H1 (cell line): ENCODE data around the gene RAD18. TPM values are rescaled to one million over a fixed set of nuclear protein-coding genes. Genes with fewer than 3 reads are reported as not detected.
A peak's percentile ranks its signal among the peaks of the same experiment; 100 is the strongest.

Source experiments
- CTCF ChIA-PET: fragments of 300-600 bp; sonication (Branson Sonifier 250); formaldehyde crosslinking; loops from one replicate; lab custom pipeline; 2021; ENCODE audit not compliant: partially characterized antibody; lab: Charles Lee
- POLR2A ChIA-PET: fragments of 300-600 bp; sonication (Branson Sonifier 250); formaldehyde crosslinking; loops from one replicate; lab custom pipeline; 2021; ENCODE audit warnings: inconsistent platforms; ENCODE audit not compliant: partially characterized antibody; lab: Charles Lee
- DNase-seq, 2 experiments: peaks; one replicate each; pipeline versions ENCODE4 v3.0.0 to v3.0.0-alpha.2; 2010 to 2022; ENCODE audit warnings: low spot score in 2 of 2, low read depth in 1 of 2, mixed read lengths in 1 of 2
- FAIRE-seq: peaks from 2 replicates; lab custom pipeline; 2011; peaks lifted over from hg19 to GRCh38; lab: Jason Lieb, UNC
- H2AFZ ChIP-seq: 2 replicates; pipeline ENCODE4 v1.8.1; 2012; ENCODE audit warnings: low read length, inconsistent platforms
- H2AK5ac ChIP-seq: 2 replicates; pipeline ENCODE4 v1.6.1; 2013; ENCODE audit warnings: low read depth, low read length
- H2BK120ac ChIP-seq: replicated peaks from 2 replicates; pipeline ENCODE3; 2013; ENCODE audit warnings: low read depth, low read length, inconsistent platforms
- H2BK12ac ChIP-seq: 2 replicates; pipeline ENCODE4 v1.6.1; 2013; ENCODE audit warnings: low read depth, low read length
- H2BK15ac ChIP-seq: 2 replicates; pipeline ENCODE4 v1.6.1; 2013; ENCODE audit warnings: low read length
- H2BK20ac ChIP-seq: 2 replicates; pipeline ENCODE4 v1.6.1; 2013; ENCODE audit warnings: low read length
- H2BK5ac ChIP-seq: 2 replicates; pipeline ENCODE4 v1.6.1; 2013; ENCODE audit warnings: low read depth, low read length
- H3K14ac ChIP-seq: 2 replicates; pipeline ENCODE4 v1.6.1; 2013; ENCODE audit warnings: inconsistent platforms; ENCODE audit not compliant: insufficient read length
- H3K18ac ChIP-seq: 2 replicates; pipeline ENCODE4 v1.6.1; 2013; ENCODE audit warnings: low read length; ENCODE audit errors: extremely low read depth
- H3K23ac ChIP-seq: 2 replicates; pipeline ENCODE4 v1.6.1; 2013; ENCODE audit warnings: inconsistent platforms; ENCODE audit not compliant: insufficient read length
- H3K23me2 ChIP-seq: 2 replicates; pipeline ENCODE4 v1.6.1; 2013; ENCODE audit warnings: low read depth, low read length
- H3K27ac ChIP-seq: 2 replicates; pipeline ENCODE4 v1.6.1; 2011; ENCODE audit warnings: low read depth, low read length, inconsistent platforms
- H3K27me3 ChIP-seq, 4 experiments: replicated peaks in 1 of 4; 1 replicate in 1 of 4; 2 replicates in 3 of 4; pipeline versions ENCODE4 v1.6.1 to v1.8.1; 2011 to 2013; ENCODE audit warnings: low read length in 3 of 4, mild to moderate bottlenecking in 3 of 4, inconsistent platforms in 2 of 4, mixed read lengths in 2 of 4, moderate library complexity in 1 of 4; ENCODE audit not compliant: control insufficient read depth in 3 of 4, insufficient read depth in 3 of 4; ENCODE audit errors: extremely low read depth in 1 of 4
- H3K36me3 ChIP-seq, 4 experiments: 2 replicates each; pipeline versions ENCODE4 v1.6.1 to v1.8.1; 2011 to 2013; ENCODE audit warnings: mild to moderate bottlenecking in 4 of 4, low read length in 3 of 4, moderate library complexity in 2 of 4, control low read depth in 1 of 4, inconsistent platforms in 1 of 4; ENCODE audit not compliant: insufficient read depth in 4 of 4, control insufficient read depth in 2 of 4
- H3K4ac ChIP-seq: replicated peaks from 2 replicates; pipeline ENCODE3; 2013; ENCODE audit warnings: low read length, low read depth, mixed read lengths, inconsistent platforms; ENCODE audit not compliant: insufficient read length
- H3K4me1 ChIP-seq, 4 experiments: replicated peaks in 1 of 4; 1 replicate in 1 of 4; 2 replicates in 3 of 4; pipeline versions ENCODE4 v1.6.1 to v1.8.1; 2011 to 2013; ENCODE audit warnings: low read length in 3 of 4, inconsistent platforms in 2 of 4, mixed read lengths in 1 of 4; ENCODE audit not compliant: insufficient read depth in 4 of 4, control insufficient read depth in 3 of 4
- H3K4me2 ChIP-seq, 2 experiments: 2 replicates each; pipeline versions ENCODE4 v1.6.1 to v1.8.1; 2011 to 2013; ENCODE audit warnings: low read depth in 2 of 2, low read length in 2 of 2, control low read depth in 1 of 2, inconsistent platforms in 1 of 2, mild to moderate bottlenecking in 1 of 2; ENCODE audit not compliant: insufficient read depth in 1 of 2
- H3K4me3 ChIP-seq, 4 experiments: fragments of 200-600, 300-600 bp in 1 of 4; sonication (generic), shearing (Covaris generic), sonication (Bioruptor Twin) in 1 of 4; 2 replicates each; pipeline versions ENCODE4 v1.5.1 to v1.8.1; 2011 to 2016; ENCODE audit warnings: low read length in 4 of 4, low read depth in 3 of 4, control low read depth in 2 of 4, inconsistent platforms in 2 of 4, mild to moderate bottlenecking in 2 of 4, mixed read lengths in 1 of 4, moderate library complexity in 1 of 4; ENCODE audit not compliant: insufficient read depth in 2 of 4; ENCODE audit errors: extremely low read depth in 1 of 4
- H3K56ac ChIP-seq: replicated peaks from 2 replicates; pipeline ENCODE3; 2013; ENCODE audit warnings: low read depth, mild to moderate bottlenecking, mixed read lengths, low read length, inconsistent platforms; ENCODE audit not compliant: insufficient read length
- H3K79me1 ChIP-seq: 2 replicates; pipeline ENCODE4 v1.6.1; 2013; ENCODE audit warnings: low read depth, low read length, control low read depth
- H3K79me2 ChIP-seq, 2 experiments: 2 replicates each; pipeline versions ENCODE4 v1.6.1 to v1.8.1; 2012 to 2013; ENCODE audit warnings: low read length in 2 of 2, mild to moderate bottlenecking in 2 of 2, inconsistent platforms in 1 of 2; ENCODE audit not compliant: insufficient read depth in 2 of 2, control insufficient read depth in 1 of 2
- H3K9ac ChIP-seq, 4 experiments: replicated peaks in 1 of 4; 1 replicate in 1 of 4; 2 replicates in 3 of 4; pipeline versions ENCODE4 v1.6.1 to v1.8.1; 2011 to 2013; ENCODE audit warnings: low read depth in 3 of 4, low read length in 3 of 4, control low read depth in 2 of 4, mild to moderate bottlenecking in 2 of 4, moderate library complexity in 2 of 4, inconsistent platforms in 1 of 4; ENCODE audit errors: extremely low read depth in 1 of 4
- H3K9me3 ChIP-seq, 2 experiments: 2 replicates each; pipeline versions ENCODE4 v1.6.1 to v1.8.1; 2012 to 2013; ENCODE audit warnings: mild to moderate bottlenecking in 2 of 2, moderate library complexity in 2 of 2, control low read depth in 1 of 2, inconsistent platforms in 1 of 2, low read depth in 1 of 2, low read length in 1 of 2, mixed read lengths in 1 of 2; ENCODE audit not compliant: insufficient read depth in 2 of 2
- H4K20me1 ChIP-seq, 2 experiments: replicated peaks in 1 of 2; 2 replicates each; pipeline versions ENCODE3 to v1.8.1; 2011 to 2013; ENCODE audit warnings: inconsistent platforms in 2 of 2, low read length in 2 of 2, mild to moderate bottlenecking in 1 of 2; ENCODE audit not compliant: insufficient read depth in 2 of 2, control insufficient read depth in 1 of 2
- H4K5ac ChIP-seq: 2 replicates; pipeline ENCODE4 v1.6.1; 2013; ENCODE audit warnings: low read length, low read depth, mixed read lengths, inconsistent platforms; ENCODE audit not compliant: insufficient read length
- H4K8ac ChIP-seq: 2 replicates; pipeline ENCODE4 v1.8.0; 2013; ENCODE audit warnings: mild to moderate bottlenecking, moderate library complexity, low read length, inconsistent platforms; ENCODE audit not compliant: insufficient read depth; ENCODE audit errors: extremely low read depth
- H4K91ac ChIP-seq: replicated peaks from 2 replicates; pipeline ENCODE3; 2013; ENCODE audit warnings: low read length, mixed read lengths, inconsistent platforms; ENCODE audit not compliant: insufficient read length
- CTBP2 ChIP-seq: IDR thresholded peaks from 2 replicates; pipeline ENCODE4 v1.7.0; 2011; ENCODE audit warnings: borderline replicate concordance, mild to moderate bottlenecking, moderate library complexity, mixed read lengths, low read length; ENCODE audit not compliant: insufficient read depth, insufficient read length
- GTF2F1 ChIP-seq: IDR thresholded peaks from 2 replicates; pipeline ENCODE4 v1.6.1; 2012; ENCODE audit warnings: low read depth, low read length, improper control_type of control experiment, borderline replicate concordance
- HDAC2 ChIP-seq, 2 experiments: fragments of 300-600 bp in 1 of 2; sonication (generic) in 1 of 2; IDR thresholded peaks; 2 replicates each; pipeline ENCODE4 v1.6.1; 2011 to 2012; ENCODE audit warnings: low read depth in 2 of 2, low read length in 2 of 2, mild to moderate bottlenecking in 2 of 2, moderate library complexity in 2 of 2, borderline replicate concordance in 1 of 2, inconsistent platforms in 1 of 2
- MAX ChIP-seq: IDR thresholded peaks from 2 replicates; pipeline ENCODE4 v1.6.1; 2012; ENCODE audit warnings: inconsistent platforms
- RBBP5 ChIP-seq: IDR thresholded peaks from 2 replicates; pipeline ENCODE4 v1.7.1; 2012; ENCODE audit warnings: low read depth, mild to moderate bottlenecking, inconsistent platforms, low read length, moderate library complexity, borderline replicate concordance
- RNF2 ChIP-seq: fragments of 200-900, 300-1000 bp; sonication (generic); IDR thresholded peaks from 2 replicates; pipeline ENCODE4 v1.7.1; 2016; ENCODE audit warnings: borderline replicate concordance, low read depth, mild to moderate bottlenecking, antibody characterized with exemption, low read length; ENCODE audit not compliant: poor library complexity, severe bottlenecking; ENCODE audit errors: missing control alignments
- TBP ChIP-seq: IDR thresholded peaks from 2 replicates; pipeline ENCODE4 v1.6.1; 2011; ENCODE audit warnings: low read depth, low read length, improper control_type of control experiment
- TEAD4 ChIP-seq: IDR thresholded peaks from 2 replicates; pipeline ENCODE4 v1.6.1; 2012; ENCODE audit warnings: low read depth, low read length, inconsistent platforms, mixed read lengths
- YY1 ChIP-seq: IDR thresholded peaks from 2 replicates; pipeline ENCODE4 v1.6.1; 2011; ENCODE audit warnings: low read depth, mild to moderate bottlenecking, low read length
- WGBS, 2 experiments: shearing (Covaris generic) in 1 of 2; methylation state at CpG; one replicate each; pipeline versions ENCODE4 v1.1.6 to v1.1.7; 2013 to 2015; ENCODE audit warnings: low lambda C conversion rate in 2 of 2, mixed read lengths in 2 of 2, inconsistent platforms in 1 of 2, low coverage in 1 of 2, missing lambda C conversion rate in 1 of 2; ENCODE audit not compliant: insufficient replicate concordance in 2 of 2, insufficient coverage in 1 of 2, insufficient read length in 1 of 2; ENCODE audit errors: extremely low coverage in 1 of 2, missing lambda C conversion rate in 1 of 2; 5-methylcytosine and 5-hydroxymethylcytosine counted together
- polyA plus RNA-seq, 7 experiments: library from polyadenylated mRNA; depleted of rRNA in 3 of 7; stranded (reverse) in 5 of 7; unstranded in 2 of 7; fragments of >200 nt in 5 of 7; fragments of 200-250 nt in 2 of 7; gene quantifications; 1 replicate in 5 of 7; 2 replicates in 1 of 7; 4 replicates in 1 of 7; pipeline versions ENCODE4 v1.2.1 to v1.2.3, GENCODE V29; 2011 to 2013; ENCODE audit warnings: missing spikeins in 2 of 7, mixed read lengths in 2 of 7
- total RNA-seq: library from RNA; stranded (reverse); fragmentation: NEBNext Ultra II Directional; extraction: Animal tissue kit (Norgen Biotek cat#: 25700); gene quantifications from 2 replicates; pipeline ENCODE4 v1.2.1, GENCODE V29; 2021
- TF ChIP-seq, protein P1 (sequence below), 3 experiments: IDR thresholded peaks; 1 replicate in 2 of 3; 2 replicates in 1 of 3; pipeline versions ENCODE4 v1.5.1 to v1.6.1; 2011; ENCODE audit warnings: low read length in 3 of 3, mild to moderate bottlenecking in 3 of 3, inconsistent platforms in 2 of 3, low read depth in 1 of 3, moderate library complexity in 1 of 3; ENCODE audit not compliant: insufficient read depth in 1 of 3; ENCODE audit errors: control extremely low read depth in 1 of 3

The RAD18 gene
- total and polyA plus RNA-seq, 2 of the 8 experiments (the other 6 are each of a cell fraction or from before 2014, with no cell fraction given) = 13.0 to 23.2 TPM

- ChIA-PET CTCF (interaction anchor here (0.7 to 13.2 kb wide), 15 partner anchors 11 to 325 kb away, joined by 3 to 200 read pairs (median 24); partner anchors contain the start of gene SRGAP3), POLR2A (interaction anchor here (2.2 kb wide), 1 partner anchor 264 kb away, joined by 5 read pairs; the partner anchor contains the start of gene SRGAP3)
- TF ChIP-seq RBBP5 (no peak), YY1 (no peak), GTF2F1 (no peak), HDAC2 (IDR thresholded peaks at IDR 0.05; ENCODE audit: borderline replicate concordance in 1 of 2, low read depth in 2 of 2, low read length in 2 of 2) (no peak), RNF2 (no peak), CTBP2 (no peak), TBP (no peak), TEAD4 (no peak), MAX (no peak)
- TF ChIP-seq, protein P1, sequence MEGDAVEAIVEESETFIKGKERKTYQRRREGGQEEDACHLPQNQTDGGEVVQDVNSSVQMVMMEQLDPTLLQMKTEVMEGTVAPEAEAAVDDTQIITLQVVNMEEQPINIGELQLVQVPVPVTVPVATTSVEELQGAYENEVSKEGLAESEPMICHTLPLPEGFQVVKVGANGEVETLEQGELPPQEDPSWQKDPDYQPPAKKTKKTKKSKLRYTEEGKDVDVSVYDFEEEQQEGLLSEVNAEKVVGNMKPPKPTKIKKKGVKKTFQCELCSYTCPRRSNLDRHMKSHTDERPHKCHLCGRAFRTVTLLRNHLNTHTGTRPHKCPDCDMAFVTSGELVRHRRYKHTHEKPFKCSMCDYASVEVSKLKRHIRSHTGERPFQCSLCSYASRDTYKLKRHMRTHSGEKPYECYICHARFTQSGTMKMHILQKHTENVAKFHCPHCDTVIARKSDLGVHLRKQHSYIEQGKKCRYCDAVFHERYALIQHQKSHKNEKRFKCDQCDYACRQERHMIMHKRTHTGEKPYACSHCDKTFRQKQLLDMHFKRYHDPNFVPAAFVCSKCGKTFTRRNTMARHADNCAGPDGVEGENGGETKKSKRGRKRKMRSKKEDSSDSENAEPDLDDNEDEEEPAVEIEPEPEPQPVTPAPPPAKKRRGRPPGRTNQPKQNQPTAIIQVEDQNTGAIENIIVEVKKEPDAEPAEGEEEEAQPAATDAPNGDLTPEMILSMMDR (IDR thresholded peaks at IDR 0.05; ENCODE audit: control extremely low read depth in 1 of 3, insufficient read depth in 1 of 3, low read depth in 1 of 3, low read length in 3 of 3) = no peak
Measured at GRCh38 chr3:8985411-8985831, 22.1 kb upstream of the RAD18 start.

More at GRCh38 chr3:8985411-8985831, 22.1 kb upstream of the RAD18 start:
- Histone ChIP-seq H3K36me3 (no peaks in the 10 kb centered on the region), H3K27me3 (no peaks in the 10 kb centered on the region), H3K9ac (no peak overlapping the region), H3K23ac (no peak overlapping the region), H4K8ac (peak overlapping the region; percentile 40), H2AK5ac (no peak overlapping the region), H3K23me2 (no peaks in the 10 kb centered on the region), H3K4ac (no peak overlapping the region), H2BK120ac (no peak overlapping the region), H3K27ac (no peak overlapping the region), H2BK12ac (no peak overlapping the region), H3K4me3 (no peak overlapping the region), H3K79me1 (no peaks in the 10 kb centered on the region), H3K4me1 (peaks cover 0 to 4% (median under 1%) of the 10 kb centered on the region in 4 experiments; a peak in 3 of 7 replicates), H2BK5ac (no peak overlapping the region), H2BK15ac (no peak overlapping the region), H4K5ac (no peak overlapping the region), H3K14ac (no peak overlapping the region), H2AFZ (no peak overlapping the region), H3K18ac (no peak overlapping the region), H4K20me1 (no peaks in the 10 kb centered on the region), H3K79me2 (no peaks in the 10 kb centered on the region), H3K9me3 (no peaks in the 10 kb centered on the region; a peak in 1 of 4 replicates), H2BK20ac (no peak overlapping the region), H3K56ac (no peak overlapping the region), H4K91ac (no peak overlapping the region), H3K4me2 (no peak overlapping the region)
- FAIRE-seq (no peak), DNase-seq (peak in 1 of 2 experiments; percentile 41)
- WGBS, 2 experiments = 93% methylated on average over 34 of the region's 37 CpGs; no CpG with 5 or more reads in 1 of the 2 experiments
